Measurements from ENCODE around the gene UBE3C. TPM values are rescaled to one million over a fixed set of nuclear protein-coding genes. Genes with fewer than 3 reads are reported as not detected.
A peak's percentile ranks its signal among the peaks of the same experiment; 100 is the strongest.

Gene UBE3C
- polyA plus RNA-seq, 6 donors from 2014 or later = 16.2 to 22.0 (median 17.5) TPM

DNA sequence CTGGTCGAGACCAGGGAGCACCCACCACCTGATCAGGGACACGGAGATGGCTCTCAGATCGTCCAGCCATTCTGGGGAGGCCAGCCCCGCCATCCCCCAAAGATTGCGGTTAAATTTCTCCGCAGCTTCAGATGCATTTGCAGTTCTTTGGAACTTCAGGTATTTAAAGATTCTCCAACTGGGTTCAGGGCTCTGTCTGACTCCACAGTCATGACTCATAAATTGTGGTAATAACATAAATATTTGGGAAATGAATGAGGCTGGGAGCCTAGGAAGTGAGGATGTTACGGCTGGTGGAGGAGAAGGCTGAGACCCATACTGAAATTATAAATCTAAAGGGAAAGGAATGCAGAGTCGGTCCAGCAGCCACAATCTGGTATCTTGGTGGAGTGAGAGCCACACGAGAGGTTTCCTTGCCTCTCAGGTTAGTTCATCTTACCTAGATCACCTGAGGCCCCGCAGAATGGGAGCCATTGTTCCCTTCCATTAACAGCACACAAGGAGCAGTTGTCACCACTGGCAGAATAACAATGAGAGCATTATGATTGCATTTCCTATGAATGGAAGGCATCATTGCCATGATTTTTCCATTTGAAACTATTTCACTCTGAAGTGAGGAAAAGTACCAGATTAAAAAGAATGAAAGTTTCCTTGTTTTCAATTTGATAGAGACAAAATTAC lies 171.4 kb downstream of the UBE3C start:
- Mint-ChIP-seq H3K27me3 (no peaks in the 10 kb centered on the region), H3K4me3 (no peak overlapping the region), H3K36me3 (no peaks in the 10 kb centered on the region), H3K27ac (no peak overlapping the region), H3K9me3 (no peaks in the 10 kb centered on the region), H3K4me1 (peaks cover 0 to 4% (median 4%) of the 10 kb centered on the region in 3 donors)
- no peak for ATAC-seq (ENCODE audit: low read depth in 2 of 2)
- no peak for DNase-seq

- ATAC-seq (ENCODE audit: low read depth in 2 of 2) = no peak
- Mint-ChIP-seq H3K36me3 (no peaks in the 10 kb centered on the region), H3K4me3 (no peak overlapping the region), H3K27ac (peak overlapping the region in 2 of 6 donors; percentile 31 to 33), H3K27me3 (no peaks in the 10 kb centered on the region), H3K9me3 (no peaks in the 10 kb centered on the region), H3K4me1 (peaks cover 0 to 4% (median 0%) of the 10 kb centered on the region in 3 donors)
- no peak for DNase-seq
Measured at GRCh38 chr7:157310676-157311185, 172.0 kb downstream of the UBE3C start.

DNA sequence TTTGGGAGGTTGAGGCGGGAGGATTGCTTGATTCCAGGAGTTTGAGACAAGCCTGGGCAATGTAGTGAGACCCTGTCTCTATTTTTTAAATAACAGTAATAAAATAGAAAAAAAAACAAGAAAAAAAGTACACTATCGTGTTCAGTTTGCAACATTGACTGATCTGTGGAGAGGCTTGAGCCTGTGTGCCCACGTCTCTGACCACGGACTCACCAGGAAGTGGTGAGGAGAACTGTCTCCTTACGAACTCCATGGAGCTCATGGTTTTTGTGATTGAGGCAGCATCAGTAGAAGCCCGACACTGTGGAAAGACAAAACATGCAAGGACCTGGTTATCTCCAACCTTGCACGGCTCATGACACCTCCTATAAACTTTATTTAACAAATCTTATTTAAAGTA lies 174.2 kb downstream of the UBE3C start:
- no peaks in the 10 kb centered on the region for H3K4me1 Mint-ChIP-seq

DNA sequence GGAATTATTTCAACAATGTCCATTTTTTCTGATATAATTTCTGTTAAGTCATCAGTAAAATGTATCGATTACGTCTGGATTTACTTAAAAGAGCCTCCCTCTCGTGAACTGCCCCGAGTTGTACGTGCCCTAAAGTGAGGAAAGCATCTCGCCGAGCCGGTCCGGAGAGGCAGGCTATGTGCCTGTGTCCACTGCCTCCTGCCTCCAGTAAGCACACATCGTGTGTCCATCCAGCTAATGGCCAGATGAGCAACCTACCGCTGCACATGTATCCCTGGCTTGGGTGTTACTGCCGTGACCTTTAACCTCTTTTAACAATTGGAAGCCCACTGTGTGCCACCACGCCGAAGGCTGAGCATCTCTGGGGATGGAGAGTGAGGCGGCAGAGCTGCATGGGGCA lies 174.9 kb downstream of the UBE3C start:
- no peaks in the 10 kb centered on the region for H3K27me3 Mint-ChIP-seq
- H3K4me3 Mint-ChIP-seq = no peak overlapping the region
- no peaks in the 10 kb centered on the region for H3K36me3 Mint-ChIP-seq
- H3K4me1 Mint-ChIP-seq = peaks cover 0 to 5% (median 0%) of the 10 kb centered on the region in 3 donors
- H3K9me3 Mint-ChIP-seq = no peaks in the 10 kb centered on the region
- no peak for ATAC-seq (ENCODE audit: low read depth in 2 of 2)
- no peak overlapping the region for H3K27ac Mint-ChIP-seq
- DNase-seq = no peak

More for the DNA sequence above, 174.2 kb downstream of the UBE3C start:
- no peak for DNase-seq
- Mint-ChIP-seq H3K36me3 (no peaks in the 10 kb centered on the region), H3K27ac (no peak overlapping the region), H3K9me3 (no peaks in the 10 kb centered on the region), H3K27me3 (no peaks in the 10 kb centered on the region), H3K4me3 (no peak overlapping the region)
- ATAC-seq (ENCODE audit: low read depth in 2 of 2) = no peak

DNA sequence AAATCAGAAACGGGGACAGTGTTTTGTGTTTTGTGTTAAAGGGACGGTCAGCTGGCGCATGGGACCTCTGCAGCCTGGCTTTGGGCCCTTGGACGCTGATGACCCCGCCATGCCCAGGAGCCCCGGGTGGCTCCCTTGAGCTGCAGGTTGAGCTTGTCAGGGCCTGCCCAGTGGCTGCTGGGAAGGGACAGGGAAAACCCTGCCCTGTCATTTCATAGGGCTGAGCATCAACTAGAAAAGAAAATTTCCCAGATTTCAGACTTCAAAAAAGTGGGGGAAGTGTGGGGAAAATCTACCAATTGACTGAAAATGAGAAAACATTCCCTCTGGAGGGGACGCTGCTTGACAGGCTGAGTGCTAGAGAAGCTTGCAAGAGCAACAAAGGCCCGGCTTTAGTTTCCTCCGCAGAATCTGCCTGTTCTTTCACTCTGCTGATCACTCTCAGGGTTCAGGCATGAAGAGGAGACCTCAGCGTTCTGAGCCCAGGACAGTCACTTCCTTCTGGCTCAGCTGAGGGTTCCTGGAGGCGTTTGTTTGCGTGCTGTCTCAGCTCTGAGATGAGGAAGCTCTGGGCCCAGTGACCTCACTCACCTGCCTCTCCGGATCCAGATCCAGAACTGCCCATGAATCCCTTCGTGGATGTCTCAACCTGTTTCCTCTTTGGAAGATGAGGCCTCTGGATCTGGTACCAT lies 179.4 kb downstream of the UBE3C start:
- no peaks in the 10 kb centered on the region for H3K36me3 Mint-ChIP-seq

More for the DNA sequence above, 179.4 kb downstream of the UBE3C start:
- H3K4me1 Mint-ChIP-seq = peaks cover 0 to 5% (median 4%) of the 10 kb centered on the region in 3 donors
- H3K27me3 Mint-ChIP-seq = no peaks in the 10 kb centered on the region
- ATAC-seq (ENCODE audit: low read depth in 2 of 2) (no peak), DNase-seq (no peak)
- H3K4me3 Mint-ChIP-seq = no peak overlapping the region
- H3K27ac Mint-ChIP-seq = peak overlapping the region in 1 of 6 donors; percentile 53
- no peaks in the 10 kb centered on the region for H3K9me3 Mint-ChIP-seq

Other genes starting within 250 kb of the UBE3C start
- 10 to 100 TPM; 35.3 to 49.3 (median 40.9) TPM for gene LMBR1, start 245.7 kb upstream of the UBE3C start, polyA plus RNA-seq (ENCODE audit: low read depth in 6 of 6)
- 1 to 10 TPM; 1.8 to 8.6 (median 3.3) TPM for gene NOM1, start 189.2 kb upstream of the UBE3C start, polyA plus RNA-seq (ENCODE audit: low read depth in 6 of 6)
- gene MNX1, start 128.3 kb upstream of the UBE3C start, polyA plus RNA-seq (ENCODE audit: low read depth in 6 of 6) = not detected
- 100 to 1,000 TPM in 3 of 6 donors, 10 to 100 TPM in 3; 86.9 to 124 (median 107) TPM for gene DNAJB6, start 198.1 kb downstream of the UBE3C start, polyA plus RNA-seq (ENCODE audit: low read depth in 6 of 6)